ENCODE data around the gene HTN1. TPM values are rescaled to one million over a fixed set of nuclear protein-coding genes. Genes with fewer than 3 reads are reported as not detected.

Gene HTN1
- total and polyA plus RNA-seq, 10 of the 15 experiments (the other 5 are each of a cell fraction or from before 2014, with no cell fraction given): 0.03 TPM; not detected in 9

GRCh38 chr4:70059149-70059548 lies 8.9 kb downstream of the HTN1 start:
- Histone ChIP-seq H3K27ac (ENCODE audit: control insufficient read depth, insufficient read depth) (no peak overlapping the region), H3K4me3 (no peak overlapping the region), H3K36me3 (ENCODE audit: control insufficient read depth in 2 of 2, insufficient read depth in 2 of 2, low read length in 1 of 2) (no peaks in the 10 kb centered on the region), H3K4me1 (ENCODE audit: control insufficient read depth, insufficient read depth, low read length) (no peaks in the 10 kb centered on the region), H3K4me2 (ENCODE audit: control insufficient read depth, insufficient read depth) (no peak overlapping the region), H3K9me3 (replicated peaks; ENCODE audit: control insufficient read depth, insufficient read depth, low read length) (no peaks in the 10 kb centered on the region), H3K27me3 (replicated peaks in 1 of 2; ENCODE audit: control insufficient read depth in 2 of 2, insufficient read depth in 2 of 2, low read length in 1 of 2) (no peaks in the 10 kb centered on the region), H4K20me1 (ENCODE audit: control insufficient read depth, insufficient read depth) (no peaks in the 10 kb centered on the region), H3K9ac (ENCODE audit: control insufficient read depth, insufficient read depth, low read length) (no peak overlapping the region), H3K79me2 (ENCODE audit: control insufficient read depth, insufficient read depth, low read length) (no peaks in the 10 kb centered on the region), H2AFZ (ENCODE audit: control insufficient read depth, low read depth, low read length) (no peak overlapping the region)
- in situ Hi-C loops (cut with MboI) (no loop called here), intact Hi-C loops (cut with micrococcal nuclease; ENCODE audit: unreplicated experiment) (no loop called here)
- FAIRE-seq: no peak
- ChIA-PET CTCF (no interaction called here), RAD21 (ENCODE audit: unreplicated experiment) (no interaction called here), POLR2A (no interaction called here), SMC1A (ENCODE audit: uncharacterized antibody, unreplicated experiment) (no interaction called here)
- BruUV-seq (replicated peaks): no TSS peak
- TF ChIP-seq MAX (IDR thresholded peaks at IDR 0.05; ENCODE audit: low read depth, low read length) (no peak), ZNF592 (IDR thresholded peaks at IDR 0.05) (no peak), SUPT20H (IDR thresholded peaks at IDR 0.05; ENCODE audit: borderline replicate concordance, control insufficient read depth, low read depth, low read length) (no peak), CBFB (IDR thresholded peaks at IDR 0.05; ENCODE audit: low read depth) (no peak), SREBF2 (IDR thresholded peaks at IDR 0.05; ENCODE audit: low read length) (no peak), ESRRA (IDR thresholded peaks at IDR 0.05; ENCODE audit: low read length) (no peak), SMC3 (IDR thresholded peaks at IDR 0.05; ENCODE audit: borderline replicate concordance, low read length) (no peak), GABPA (IDR thresholded peaks at IDR 0.05; ENCODE audit: low read depth) (no peak), HDGF (IDR thresholded peaks at IDR 0.05) (no peak), SMAD1 (IDR thresholded peaks at IDR 0.05; ENCODE audit: low read depth, partially characterized antibody) (no peak)
- DNase-seq (ENCODE audit: low read depth, low spot score): no peak
- no peak for ATAC-seq

All from GM12878 (cell line).